Cardiac fibroblast (primary cell): Measurements from ENCODE around the gene RFPL3.
"Not testable (repeated sequence)": the region's sequence is repeated elsewhere in the genome, so short reads cannot be mapped to it uniquely, and the experiment has no call there.

Source experiments
- DNase-seq, 2 donors: peaks; one replicate each; pipeline versions ENCODE4 v3.0.0 to v3.0.0-alpha.2; 2010; ENCODE audit warnings: low read depth in 2 of 2
- H3K4me3 ChIP-seq, 2 donors: replicated peaks in 1 of 2; 1 replicate in 1 of 2; 2 replicates in 1 of 2; pipeline ENCODE4 v1.5.1; 2011; ENCODE audit warnings: low read depth in 2 of 2, low read length in 2 of 2, mild to moderate bottlenecking in 2 of 2, moderate library complexity in 1 of 2
- TF ChIP-seq, protein P1 (sequence below): IDR thresholded peaks from one replicate; pipeline ENCODE4 v1.5.1; 2011; ENCODE audit warnings: low read depth, mild to moderate bottlenecking, low read length, inconsistent platforms

RFPL3 gene

DNA sequence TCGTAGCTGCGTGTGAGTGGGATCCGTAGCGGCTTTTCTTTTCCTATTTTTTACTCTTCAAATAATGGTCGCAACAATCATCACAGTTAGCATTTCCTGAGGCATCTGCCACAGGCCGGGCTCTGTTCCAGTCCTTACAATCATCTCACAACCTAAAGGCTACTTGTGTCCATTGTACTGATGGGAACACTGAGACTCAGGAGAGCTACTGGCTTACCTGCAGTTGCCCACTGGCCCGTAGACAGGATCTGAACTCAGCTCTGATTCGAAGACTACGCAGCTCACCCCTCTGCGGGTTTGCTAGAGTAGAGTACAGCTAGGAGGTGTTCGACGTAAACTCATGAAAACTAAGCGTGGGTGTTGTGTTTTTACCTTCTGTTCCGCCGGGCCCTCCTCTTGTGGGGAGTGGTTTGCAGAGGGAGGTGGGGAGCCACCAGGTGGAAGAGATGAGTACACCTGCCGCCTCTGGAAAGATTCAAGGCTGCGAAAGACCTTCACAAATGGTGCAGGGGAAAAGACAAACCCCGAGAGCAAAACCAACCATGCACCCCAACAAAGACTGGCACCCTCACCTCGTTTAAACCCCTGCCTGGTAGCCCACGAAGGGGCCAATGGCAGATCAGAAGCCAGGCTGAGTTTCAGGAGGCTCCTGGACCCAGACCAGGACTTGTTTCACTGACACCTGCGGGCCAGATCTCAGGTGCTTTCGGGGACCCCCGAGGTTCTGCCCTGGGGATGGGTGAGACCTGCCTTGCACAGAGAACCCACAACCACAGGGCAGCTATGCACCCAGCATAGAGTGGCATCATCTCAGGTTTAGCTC is 18.3 kb upstream of the RFPL3 start:
- DNase-seq: no peak
- no peak overlapping the region for H3K4me3 ChIP-seq
- TF ChIP-seq, protein P1, sequence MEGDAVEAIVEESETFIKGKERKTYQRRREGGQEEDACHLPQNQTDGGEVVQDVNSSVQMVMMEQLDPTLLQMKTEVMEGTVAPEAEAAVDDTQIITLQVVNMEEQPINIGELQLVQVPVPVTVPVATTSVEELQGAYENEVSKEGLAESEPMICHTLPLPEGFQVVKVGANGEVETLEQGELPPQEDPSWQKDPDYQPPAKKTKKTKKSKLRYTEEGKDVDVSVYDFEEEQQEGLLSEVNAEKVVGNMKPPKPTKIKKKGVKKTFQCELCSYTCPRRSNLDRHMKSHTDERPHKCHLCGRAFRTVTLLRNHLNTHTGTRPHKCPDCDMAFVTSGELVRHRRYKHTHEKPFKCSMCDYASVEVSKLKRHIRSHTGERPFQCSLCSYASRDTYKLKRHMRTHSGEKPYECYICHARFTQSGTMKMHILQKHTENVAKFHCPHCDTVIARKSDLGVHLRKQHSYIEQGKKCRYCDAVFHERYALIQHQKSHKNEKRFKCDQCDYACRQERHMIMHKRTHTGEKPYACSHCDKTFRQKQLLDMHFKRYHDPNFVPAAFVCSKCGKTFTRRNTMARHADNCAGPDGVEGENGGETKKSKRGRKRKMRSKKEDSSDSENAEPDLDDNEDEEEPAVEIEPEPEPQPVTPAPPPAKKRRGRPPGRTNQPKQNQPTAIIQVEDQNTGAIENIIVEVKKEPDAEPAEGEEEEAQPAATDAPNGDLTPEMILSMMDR: no peak

DNA sequence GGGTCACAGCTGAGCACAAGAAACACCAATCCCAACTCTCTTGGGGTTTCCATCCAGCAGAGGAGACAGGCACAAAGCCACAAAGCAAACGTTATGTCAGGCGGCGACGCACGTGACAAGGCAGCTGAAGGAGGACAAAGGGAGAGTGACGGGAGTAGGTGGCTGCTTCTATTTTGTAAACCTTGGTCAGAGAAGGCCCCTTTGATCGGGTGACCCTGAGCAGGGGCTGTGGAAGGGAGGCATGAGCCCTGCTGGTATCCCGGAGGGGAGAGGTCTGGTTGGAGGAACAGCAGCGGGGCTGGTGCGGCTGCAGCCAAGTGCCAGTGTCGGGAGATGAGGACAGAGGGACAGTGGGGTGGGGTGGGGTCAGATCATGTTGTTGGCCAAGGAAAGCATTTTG is 17.3 kb upstream of the RFPL3 start:
- no peak for DNase-seq
- H3K4me3 ChIP-seq: no peak overlapping the region

DNA sequence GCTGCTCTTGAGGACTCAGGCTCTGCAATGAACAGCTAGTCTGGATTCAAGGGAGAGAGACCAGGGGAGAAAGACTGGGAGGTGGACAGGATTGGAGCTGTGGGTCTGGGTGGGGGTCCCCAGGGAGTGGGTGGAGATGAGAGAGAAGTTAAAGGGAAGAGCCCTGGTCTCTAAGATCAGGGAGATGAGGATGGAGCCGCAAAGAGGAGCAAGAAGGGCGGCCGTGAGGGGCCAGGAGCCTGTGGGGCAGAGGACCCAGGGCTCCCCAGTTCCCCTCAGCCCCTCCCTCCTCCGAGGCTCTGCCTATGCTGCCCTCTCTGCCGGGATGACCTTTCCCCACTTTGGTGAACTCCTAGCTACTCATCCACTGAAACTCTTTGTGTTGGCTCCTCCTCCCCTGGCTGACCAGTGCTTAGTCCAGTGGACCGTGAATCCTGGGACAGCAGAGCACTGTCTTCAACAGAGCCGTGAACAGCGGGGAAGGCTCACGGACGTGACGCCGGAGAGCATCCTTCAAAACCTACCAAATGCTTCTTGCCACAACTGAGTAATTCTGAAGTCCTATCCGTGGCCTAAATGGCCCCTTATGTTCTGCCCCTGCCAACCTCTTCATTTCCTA is 16.4 kb upstream of the RFPL3 start:
- no peak overlapping the region for H3K4me3 ChIP-seq
- no peak for DNase-seq
- TF ChIP-seq, protein P1: no peak

More for the DNA sequence above, 17.3 kb upstream of the RFPL3 start:
- TF ChIP-seq, protein P1: no peak

DNA sequence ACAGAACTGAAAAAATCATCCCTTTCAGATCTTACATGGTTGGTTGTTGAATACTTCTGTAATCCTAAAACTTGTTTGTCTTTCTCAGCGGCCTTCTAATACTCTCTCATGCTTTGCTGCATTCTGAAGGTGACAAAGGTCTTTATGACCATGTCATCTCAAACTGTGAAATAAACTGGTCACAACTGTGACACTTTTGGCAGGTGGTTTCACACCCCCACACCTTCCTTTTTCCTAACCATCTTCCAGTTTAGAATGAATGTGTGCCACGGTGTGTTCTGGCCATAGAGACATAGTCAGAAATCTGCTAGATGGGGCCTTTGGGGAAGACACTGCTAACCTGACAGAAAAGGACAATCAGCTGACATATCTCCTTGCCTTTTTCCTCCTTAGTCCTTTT is 14.7 kb upstream of the RFPL3 start:
- TF ChIP-seq, protein P1: no peak
- no peak overlapping the region for H3K4me3 ChIP-seq
- DNase-seq: no peak

DNA sequence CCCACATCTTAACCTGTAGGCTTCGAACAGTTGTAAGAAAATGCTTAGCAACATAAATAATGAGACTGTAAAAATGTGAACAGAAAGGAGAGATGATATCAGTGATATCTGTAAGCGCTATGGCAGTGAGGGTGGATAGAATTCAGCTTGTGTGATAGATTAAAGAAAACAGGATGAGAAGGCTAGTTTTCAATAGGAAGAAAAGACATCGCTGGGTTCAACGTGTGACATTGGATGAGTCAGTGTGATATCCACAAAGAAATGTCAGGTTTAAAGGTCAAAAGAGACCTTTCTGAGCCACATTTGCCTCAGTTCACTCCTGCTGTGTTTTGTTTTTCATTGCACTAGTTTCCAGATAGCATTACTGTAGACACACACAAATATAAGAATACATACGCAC is 13.7 kb upstream of the RFPL3 start:
- TF ChIP-seq, protein P1: no peak
- no peak for DNase-seq
- H3K4me3 ChIP-seq: no peak overlapping the region

DNA sequence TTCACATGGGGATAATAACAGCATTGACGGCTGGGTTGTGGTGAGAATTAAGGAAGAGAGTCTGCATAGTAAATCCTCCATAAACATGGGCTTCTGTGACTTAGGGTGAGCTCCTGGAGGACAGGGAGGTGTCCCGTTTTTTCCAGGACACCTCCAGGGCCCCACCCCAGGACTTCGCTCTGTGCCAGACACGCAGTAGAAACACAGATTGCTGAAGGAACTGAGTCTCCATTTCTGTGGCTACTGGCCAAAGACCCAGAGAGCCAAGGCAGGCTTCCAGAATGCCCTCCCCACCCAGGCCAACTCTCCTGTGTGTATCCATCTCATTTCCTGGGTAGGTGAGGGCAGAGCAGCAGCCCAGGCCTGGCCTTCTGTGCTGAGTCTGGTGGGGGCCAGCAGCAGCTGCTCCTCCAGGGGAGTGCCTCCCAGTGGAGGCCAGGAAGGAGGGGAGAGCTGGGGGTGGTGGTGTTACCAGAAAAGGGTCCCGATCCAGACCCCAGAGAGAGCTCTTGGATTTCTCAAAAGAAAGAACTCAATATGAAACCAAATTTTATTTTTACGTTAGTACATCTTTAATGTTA is 9.5 kb upstream of the RFPL3 start:
- TF ChIP-seq, protein P1: no peak
- H3K4me3 ChIP-seq: no peak overlapping the region
- no peak for DNase-seq

DNA sequence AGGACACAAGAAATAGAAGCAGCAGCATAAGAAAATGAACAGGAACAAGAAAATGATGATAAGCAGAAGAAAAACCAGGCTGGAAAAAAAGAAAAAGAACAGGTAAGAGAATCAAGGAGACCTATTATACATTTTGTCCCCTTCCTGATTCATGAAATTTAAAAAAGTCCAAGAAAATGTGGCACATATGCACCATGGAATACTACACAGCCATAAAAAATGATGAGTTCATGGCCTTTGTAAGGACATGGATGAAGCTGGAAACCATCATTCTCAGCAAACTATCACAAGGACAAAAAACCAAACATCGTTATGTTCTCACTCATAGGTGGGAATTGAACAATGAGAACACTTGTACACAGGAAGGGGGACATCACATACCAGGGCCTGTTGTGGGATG is 5.8 kb upstream of the RFPL3 start:
- not testable (repeated sequence) for H3K4me3 ChIP-seq, DNase-seq
